T-helper 2 cell (primary cell): Measurements from ENCODE around the gene RBPJL.

ENCODE experiments used
- DNase-seq, 5 experiments: peaks; one replicate each; pipeline versions ENCODE4 v3.0.0 to v3.0.0-alpha.2; 2012 to 2022

Gene RBPJL

GRCh38 chr20:45317826-45318225 lies 11.2 kb downstream of the RBPJL start:
- no peak for DNase-seq

GRCh38 chr20:45318386-45318939 lies 11.8 kb downstream of the RBPJL start:
- no peak for DNase-seq

- no peak for DNase-seq
These were observed 12.3 kb downstream of the RBPJL start for GRCh38 chr20:45318948-45319347.

- peak in 2 of 5 experiments; percentile 49 to 75 for DNase-seq
These were observed 14.4 kb downstream of the RBPJL start for GRCh38 chr20:45320948-45321595.

GRCh38 chr20:45322952-45323383 lies 16.3 kb downstream of the RBPJL start:
- peak in 1 of 5 experiments; percentile 19 for DNase-seq

GRCh38 chr20:45323731-45324130 lies 17.1 kb downstream of the RBPJL start:
- DNase-seq: no peak

GRCh38 chr20:45325371-45325770 lies 18.7 kb downstream of the RBPJL start:
- DNase-seq: no peak

GRCh38 chr20:45328451-45328850 lies 21.8 kb downstream of the RBPJL start:
- DNase-seq: no peak

GRCh38 chr20:45329497-45330319 lies 23.1 kb downstream of the RBPJL start:
- DNase-seq: no peak

- no peak for DNase-seq
These were observed 23.8 kb downstream of the RBPJL start for GRCh38 chr20:45330476-45330875.

GRCh38 chr20:45336530-45337366 lies 30.1 kb downstream of the RBPJL start:
- DNase-seq: no peak

- no peak for DNase-seq
These were observed 30.9 kb downstream of the RBPJL start for GRCh38 chr20:45337367-45338120.

- DNase-seq: no peak
These were observed 31.7 kb downstream of the RBPJL start for GRCh38 chr20:45338121-45339030.

- no peak for DNase-seq
These were observed 32.4 kb downstream of the RBPJL start for GRCh38 chr20:45339084-45339483.

GRCh38 chr20:45339799-45340198 lies 33.2 kb downstream of the RBPJL start:
- no peak for DNase-seq

GRCh38 chr20:45340236-45340847 lies 33.7 kb downstream of the RBPJL start:
- no peak for DNase-seq

- DNase-seq: no peak
These were observed 34.3 kb downstream of the RBPJL start for GRCh38 chr20:45340951-45341350.

GRCh38 chr20:45341579-45341938 lies 34.9 kb downstream of the RBPJL start:
- DNase-seq: no peak

GRCh38 chr20:45341939-45342854 lies 35.6 kb downstream of the RBPJL start:
- DNase-seq: no peak
